OCI-LY1 (cell line): ENCODE results near the gene EBF3.

ENCODE experiments used
- H2AFZ ChIP-seq: fragments of 200-600 bp; sonication (generic), shearing (Covaris generic); 2 replicates; pipeline ENCODE4 v1.6.0; 2014; ENCODE audit warnings: antibody characterized with exemption, mild to moderate bottlenecking, low read length
- H3F3A ChIP-seq: fragments of 200-600 bp; sonication (generic), shearing (Covaris generic); 2 replicates; pipeline ENCODE4 v1.6.0; 2014; ENCODE audit warnings: mild to moderate bottlenecking, antibody characterized with exemption, low read length, moderate library complexity; ENCODE audit not compliant: insufficient read depth
- H3K27ac ChIP-seq: fragments of 200-600 bp; sonication (generic); 2 replicates; pipeline ENCODE4 v1.5.1; 2014; ENCODE audit warnings: low read length, mixed run types, mild to moderate bottlenecking, low read depth; ENCODE audit not compliant: poor library complexity, severe bottlenecking
- H3K27me3 ChIP-seq: fragments of 200-600 bp; sonication (generic); 2 replicates; pipeline ENCODE4 v1.6.0; 2014; ENCODE audit warnings: antibody characterized with exemption, mild to moderate bottlenecking, low read length, moderate library complexity; ENCODE audit not compliant: insufficient read depth
- H3K36me3 ChIP-seq: fragments of 200-600 bp; sonication (generic); 2 replicates; pipeline ENCODE4 v1.6.1; 2014; ENCODE audit warnings: mild to moderate bottlenecking, antibody characterized with exemption, low read length, moderate library complexity, mixed read lengths; ENCODE audit not compliant: insufficient read depth
- H3K4me1 ChIP-seq: fragments of 200-600 bp; sonication (generic); 2 replicates; pipeline ENCODE4 v1.5.1; 2014; ENCODE audit warnings: mild to moderate bottlenecking, low read length, moderate library complexity; ENCODE audit not compliant: insufficient read depth, severe bottlenecking
- H3K4me2 ChIP-seq: fragments of 200-600 bp; sonication (generic), shearing (Covaris generic); 2 replicates; pipeline ENCODE4 v1.6.1; 2014; ENCODE audit warnings: low read length
- H3K4me3 ChIP-seq: fragments of 200-600 bp; sonication (generic); 2 replicates; pipeline ENCODE4 v1.5.1; 2014; ENCODE audit warnings: low read length, low read depth, mild to moderate bottlenecking, mixed read lengths; ENCODE audit not compliant: poor library complexity, severe bottlenecking
- H3K79me2 ChIP-seq: fragments of 200-600 bp; shearing (Covaris generic); 2 replicates; pipeline ENCODE4 v1.6.1; 2016; ENCODE audit warnings: mixed run types, low read length, mixed read lengths; ENCODE audit not compliant: insufficient read depth
- H3K9ac ChIP-seq: fragments of 200-600 bp; sonication (generic), shearing (Covaris generic); 2 replicates; pipeline ENCODE4 v1.6.1; 2014; ENCODE audit warnings: mild to moderate bottlenecking, low read length, mixed read lengths
- H3K9me2 ChIP-seq: fragments of 200-600 bp; sonication (generic), shearing (Covaris generic); 2 replicates; pipeline ENCODE4 v1.6.1; 2014; ENCODE audit warnings: low read depth, mild to moderate bottlenecking, low read length, mixed read lengths
- H3K9me3 ChIP-seq: fragments of 200-600 bp; shearing (Covaris generic); 2 replicates; pipeline ENCODE4 v1.6.1; 2014; ENCODE audit warnings: low read length, mixed read lengths
- H4K20me1 ChIP-seq: fragments of 200-600 bp; sonication (generic), shearing (Covaris generic); 2 replicates; pipeline ENCODE4 v1.6.0; 2016; ENCODE audit warnings: mild to moderate bottlenecking, low read length; ENCODE audit not compliant: insufficient read depth
- EZH2 ChIP-seq: fragments of 200-600 bp; sonication (generic), shearing (Covaris generic); IDR thresholded peaks from 2 replicates; pipeline ENCODE4 v1.8.0; 2017; ENCODE audit warnings: borderline replicate concordance, mixed run types, mild to moderate bottlenecking, antibody characterized with exemption, low read length, moderate library complexity, mixed read lengths
- TF ChIP-seq, protein P1 (sequence below): fragments of 200-600 bp; sonication (generic), shearing (Covaris generic); IDR thresholded peaks from 2 replicates; pipeline ENCODE4 v1.5.1; 2017; ENCODE audit warnings: mild to moderate bottlenecking, antibody characterized with exemption, low read length, moderate library complexity, mixed read lengths

Gene EBF3

DNA sequence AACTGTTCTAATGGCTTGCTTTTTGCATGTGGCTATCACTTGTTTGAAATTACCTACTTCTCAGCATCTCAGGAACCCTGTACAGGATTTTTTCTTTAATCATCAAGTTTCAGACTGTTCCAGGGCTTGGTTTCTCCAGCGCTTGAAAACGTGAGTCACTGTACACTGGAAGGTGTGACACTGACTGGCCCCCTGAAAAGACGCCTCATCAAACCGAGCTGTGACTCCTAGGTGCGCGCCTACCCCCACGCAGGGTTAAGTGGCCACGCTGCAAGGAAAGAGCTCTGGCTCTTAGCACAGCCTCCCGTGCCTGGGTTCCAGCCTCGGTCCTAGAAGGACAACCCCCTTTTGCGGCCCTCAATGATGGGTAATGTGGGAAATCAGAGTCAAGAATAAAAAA, 81.0 kb downstream of the EBF3 start:
- H2AFZ ChIP-seq: no peak overlapping the region
- H3K27ac ChIP-seq: no peak overlapping the region
- H3K4me1 ChIP-seq: no peaks in the 10 kb centered on the region
- no peak overlapping the region for H3K4me3 ChIP-seq
- H3F3A ChIP-seq: no peaks in the 10 kb centered on the region
- no peaks in the 10 kb centered on the region for H3K36me3 ChIP-seq
- no peaks in the 10 kb centered on the region for H4K20me1 ChIP-seq
- H3K4me2 ChIP-seq: no peak overlapping the region
- H3K9ac ChIP-seq: no peak overlapping the region
- H3K27me3 ChIP-seq: no peaks in the 10 kb centered on the region
- H3K9me3 ChIP-seq: no peaks in the 10 kb centered on the region
- H3K79me2 ChIP-seq: no peaks in the 10 kb centered on the region
- H3K9me2 ChIP-seq: no peaks in the 10 kb centered on the region
- no peak for TF ChIP-seq EZH2
- TF ChIP-seq, protein P1, sequence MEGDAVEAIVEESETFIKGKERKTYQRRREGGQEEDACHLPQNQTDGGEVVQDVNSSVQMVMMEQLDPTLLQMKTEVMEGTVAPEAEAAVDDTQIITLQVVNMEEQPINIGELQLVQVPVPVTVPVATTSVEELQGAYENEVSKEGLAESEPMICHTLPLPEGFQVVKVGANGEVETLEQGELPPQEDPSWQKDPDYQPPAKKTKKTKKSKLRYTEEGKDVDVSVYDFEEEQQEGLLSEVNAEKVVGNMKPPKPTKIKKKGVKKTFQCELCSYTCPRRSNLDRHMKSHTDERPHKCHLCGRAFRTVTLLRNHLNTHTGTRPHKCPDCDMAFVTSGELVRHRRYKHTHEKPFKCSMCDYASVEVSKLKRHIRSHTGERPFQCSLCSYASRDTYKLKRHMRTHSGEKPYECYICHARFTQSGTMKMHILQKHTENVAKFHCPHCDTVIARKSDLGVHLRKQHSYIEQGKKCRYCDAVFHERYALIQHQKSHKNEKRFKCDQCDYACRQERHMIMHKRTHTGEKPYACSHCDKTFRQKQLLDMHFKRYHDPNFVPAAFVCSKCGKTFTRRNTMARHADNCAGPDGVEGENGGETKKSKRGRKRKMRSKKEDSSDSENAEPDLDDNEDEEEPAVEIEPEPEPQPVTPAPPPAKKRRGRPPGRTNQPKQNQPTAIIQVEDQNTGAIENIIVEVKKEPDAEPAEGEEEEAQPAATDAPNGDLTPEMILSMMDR: no peak

GRCh38 chr10:129882291-129883010, 81.6 kb downstream of the EBF3 start:
- no peaks in the 10 kb centered on the region for H3K79me2 ChIP-seq
- H3K4me1 ChIP-seq: no peaks in the 10 kb centered on the region
- H3K9ac ChIP-seq: no peak overlapping the region
- no peaks in the 10 kb centered on the region for H3F3A ChIP-seq
- no peak overlapping the region for H3K4me2 ChIP-seq
- H3K4me3 ChIP-seq: no peak overlapping the region
- H3K27me3 ChIP-seq: no peaks in the 10 kb centered on the region
- no peaks in the 10 kb centered on the region for H3K9me3 ChIP-seq
- H3K27ac ChIP-seq: no peak overlapping the region
- no peak for TF ChIP-seq EZH2
- H2AFZ ChIP-seq: no peak overlapping the region
- H3K9me2 ChIP-seq: no peaks in the 10 kb centered on the region
- no peaks in the 10 kb centered on the region for H3K36me3 ChIP-seq
- H4K20me1 ChIP-seq: no peaks in the 10 kb centered on the region

- H3K36me3 ChIP-seq: no peaks in the 10 kb centered on the region
- H3F3A ChIP-seq: no peaks in the 10 kb centered on the region
- H3K4me1 ChIP-seq: no peaks in the 10 kb centered on the region
- H3K27ac ChIP-seq: no peak overlapping the region
- H4K20me1 ChIP-seq: no peaks in the 10 kb centered on the region
- no peak overlapping the region for H3K4me3 ChIP-seq
- TF ChIP-seq, protein P1: no peak
- no peak for TF ChIP-seq EZH2
- H3K9ac ChIP-seq: no peak overlapping the region
- no peaks in the 10 kb centered on the region for H3K9me3 ChIP-seq
- H3K4me2 ChIP-seq: no peak overlapping the region
- H3K79me2 ChIP-seq: no peaks in the 10 kb centered on the region
- H2AFZ ChIP-seq: no peak overlapping the region
- H3K9me2 ChIP-seq: no peaks in the 10 kb centered on the region
- H3K27me3 ChIP-seq: no peaks in the 10 kb centered on the region
Observed at GRCh38 chr10:129881641-129882040, 82.4 kb downstream of the EBF3 start.
